SK-N-MC (cell line): ENCODE data around the gene PICK1.

Experiments
- EZH2 ChIP-seq: fragments of 200-600 bp; sonication (generic); IDR thresholded peaks from one replicate; pipeline ENCODE4 v1.6.1; 2017; ENCODE audit warnings: antibody characterized with exemption
- POLR2AphosphoS5 ChIP-seq: IDR thresholded peaks from 2 replicates; pipeline ENCODE4 v1.6.1; 2012; ENCODE audit warnings: mild to moderate bottlenecking, low read depth, low read length, borderline replicate concordance

DNA sequence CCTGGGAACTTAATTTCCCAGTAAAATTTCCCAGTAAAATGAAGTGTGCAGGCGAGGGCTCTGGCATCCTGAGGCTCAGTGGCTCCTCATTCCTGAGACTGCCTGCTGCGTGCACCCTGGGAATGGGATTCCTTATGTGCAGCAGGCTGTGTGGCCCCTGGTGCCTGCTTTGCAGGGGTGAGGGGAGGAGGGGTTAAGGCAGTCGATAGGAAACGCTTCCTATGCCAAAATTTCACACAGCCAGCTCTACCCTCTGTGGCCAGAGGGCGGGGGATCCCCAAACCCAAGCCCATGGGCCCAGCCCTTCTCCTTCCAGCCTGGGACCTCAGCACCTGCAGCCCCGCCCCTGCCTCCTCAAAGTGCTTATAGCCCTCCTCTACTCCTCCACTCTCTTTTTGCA is 65.4 kb downstream of the PICK1 start:
- TF ChIP-seq POLR2AphosphoS5 (no peak), EZH2 (no peak)
